ENCODE measurements around the gene RFTN1. TPM values are rescaled to one million over a fixed set of nuclear protein-coding genes. Genes with fewer than 3 reads are reported as not detected.

Gene RFTN1
- total and polyA plus RNA-seq, 2 donors (not counting 3 experiments of a cell fraction or from before 2014, with no cell fraction given), result 40.3 to 43.3 TPM

- H3K9ac ChIP-seq (replicated peaks; ENCODE audit: extremely low read depth, insufficient read depth, low read length), result no peak overlapping the region
- ChIA-PET CTCF (interaction anchor here (1.1 to 3.6 kb wide), 6 partner anchors 27 to 255 kb away, joined by 3 to 19 read pairs (median 4); no protein-coding TSS in a partner anchor), POLR2A (no interaction called here)
- no peaks in the 10 kb centered on the region for H3K27me3 ChIP-seq (ENCODE audit: control insufficient read depth in 2 of 2, insufficient read depth in 2 of 2, low read length in 2 of 2)
- dilution Hi-C loops (cut with MboI; ENCODE audit: extremely low pct_ligation_motif_present, low sequenced_read_pairs) (no loop called here), intact Hi-C loops (cut with micrococcal nuclease) (no loop called here)
- H3K4me3 ChIP-seq (replicated peaks in 1 of 3; ENCODE audit: insufficient read depth in 1 of 3, low read depth in 1 of 3, low read length in 3 of 3), result no peak overlapping the region
- FAIRE-seq (no peak), DNase-seq (ENCODE audit: low read depth, low spot score) (no peak)
- no TSS peak for BruUV-seq (replicated peaks)
- no peak overlapping the region for H2AFZ ChIP-seq (ENCODE audit: low read depth, low read length)
- H3K27ac ChIP-seq (ENCODE audit: insufficient read depth, low read depth, low read length), result no peak overlapping the region
- no peaks in the 10 kb centered on the region for H3K79me2 ChIP-seq (ENCODE audit: control insufficient read depth, insufficient read depth, low read length)
- no peaks in the 10 kb centered on the region for H4K20me1 ChIP-seq (replicated peaks; ENCODE audit: control insufficient read depth, extremely low read depth, insufficient read depth, low read length)
- no peak for TF ChIP-seq GATA2 (IDR thresholded peaks at IDR 0.05; ENCODE audit: insufficient read depth, insufficient read length, low read depth, low read length)
- TF ChIP-seq EZH2 (IDR thresholded peaks at IDR 0.05; ENCODE audit: borderline replicate concordance, low read depth, low read length, severe bottlenecking), result no peak
- no peak for TF ChIP-seq JUN (IDR thresholded peaks at IDR 0.05; ENCODE audit: borderline replicate concordance, insufficient read depth, insufficient read length, low read depth)
- no peak for TF ChIP-seq POLR2A (IDR thresholded peaks at IDR 0.05; ENCODE audit: low read depth, low read length)
- no peak for TF ChIP-seq FOS (IDR thresholded peaks at IDR 0.05; ENCODE audit: borderline replicate concordance, insufficient read depth, low read length)
- no peak for TF ChIP-seq MAX (IDR thresholded peaks at IDR 0.05; ENCODE audit: insufficient read depth, insufficient read length)
- no peak for TF ChIP-seq MYC (IDR thresholded peaks at IDR 0.05; ENCODE audit: low read depth, low read length)
- no peak for TF ChIP-seq POLR2AphosphoS5 (IDR thresholded peaks at IDR 0.05; ENCODE audit: insufficient read depth, low read depth, low read length)
- no peak for TF ChIP-seq CTCF (IDR thresholded peaks at IDR 0.05; ENCODE audit: extremely low read depth in 1 of 2, insufficient read depth in 1 of 2, low read depth in 1 of 2, low read length in 2 of 2)
- H3K4me2 ChIP-seq (ENCODE audit: insufficient read depth, low read length), result no peak overlapping the region
- no peaks in the 10 kb centered on the region for H3K9me3 ChIP-seq (replicated peaks; ENCODE audit: control insufficient read depth, insufficient read depth, low read length)
- H3K9me1 ChIP-seq (replicated peaks; ENCODE audit: control insufficient read depth, extremely low read depth, insufficient read depth, low read length), result no peaks in the 10 kb centered on the region
- H3K36me3 ChIP-seq (ENCODE audit: control insufficient read depth in 2 of 2, extremely low read depth in 1 of 2, insufficient read depth in 2 of 2, low read length in 2 of 2), result peaks cover 0 to 5% of the 10 kb centered on the region in 2 experiments
- H3K4me1 ChIP-seq (ENCODE audit: control insufficient read depth, extremely low read depth, insufficient read depth, low read length), result peaks cover 2% of the 10 kb centered on the region
Measured at GRCh38 chr3:16294844-16295243, 218.7 kb downstream of the RFTN1 start.
